Heart right ventricle (tissue), 16 donors: ENCODE data around the gene PID1. TPM values are rescaled to one million over a fixed set of nuclear protein-coding genes. Genes with fewer than 3 reads are reported as not detected.

Experiments
- ATAC-seq, 8 donors: fragments of 200-7000 bp; cut with Tn5 transposase; one replicate each; pipeline ENCODE4 v1.9.1; 2020; ENCODE audit warnings: mild to moderate bottlenecking in 8 of 8, moderate library complexity in 8 of 8, moderate number of reproducible peaks in 1 of 8
- DNase-seq, 2 donors: peaks; one replicate each; pipeline ENCODE4 v3.0.0-alpha.2; 2020
- H3K27ac ChIP-seq, 10 donors: fragments of 200-600 bp; sonication (generic) in 2 of 10; one replicate each; pipeline versions ENCODE4 v1.5.0 to v1.8.0; 2020 to 2022; ENCODE audit warnings: mild to moderate bottlenecking in 3 of 10
- H3K27me3 ChIP-seq, 7 donors: fragments of 200-600 bp; one replicate each; pipeline ENCODE4 v1.8.0; 2021 to 2022; ENCODE audit warnings: mild to moderate bottlenecking in 2 of 7
- H3K36me3 ChIP-seq, 9 donors: fragments of 200-600 bp; sonication (generic) in 1 of 9; one replicate each; pipeline versions ENCODE4 v1.5.0 to v1.8.0; 2020 to 2022; ENCODE audit warnings: mild to moderate bottlenecking in 2 of 9
- H3K4me1 ChIP-seq, 9 donors: fragments of 200-600 bp; sonication (generic) in 1 of 9; one replicate each; pipeline versions ENCODE4 v1.5.0 to v1.8.0; 2020 to 2022; ENCODE audit warnings: mild to moderate bottlenecking in 4 of 9
- H3K4me3 ChIP-seq, 10 donors: fragments of 200-600 bp; sonication (generic) in 2 of 10; one replicate each; pipeline versions ENCODE4 v1.5.0 to v1.8.0; 2020 to 2022; ENCODE audit warnings: mild to moderate bottlenecking in 7 of 10, moderate library complexity in 2 of 10
- H3K9me3 ChIP-seq, 11 donors: fragments of 200-600 bp in 10 of 11; sonication (generic) in 2 of 11; one replicate each; pipeline versions ENCODE4 v1.5.0 to v1.8.0; 2013 to 2022; ENCODE audit warnings: mild to moderate bottlenecking in 2 of 11, control low read depth in 1 of 11, moderate library complexity in 1 of 11
- CTCF ChIP-seq, 9 donors: fragments of 200-600 bp; sonication (generic) in 2 of 9; IDR thresholded peaks; one replicate each; pipeline versions ENCODE4 v1.5.0 to v1.8.0; 2021 to 2022; ENCODE audit warnings: antibody characterized with exemption in 9 of 9, mild to moderate bottlenecking in 5 of 9, moderate library complexity in 1 of 9
- WGBS, 2 donors: extraction: QIAGEN DNeasy Blood & Tissue Kit; methylation state at CpG; one replicate each; pipeline ENCODE4 v1.1.7; 2013; ENCODE audit warnings: inconsistent platforms in 1 of 2; 5-methylcytosine and 5-hydroxymethylcytosine counted together
- intact Hi-C, 10 donors: fragments of 100-400 bp; cut with DNase I; formaldehyde crosslinking; loops; one replicate each; pipeline versions ENCODE4 v1.11.1 to v1.14.2; 2022
- polyA plus RNA-seq, 2 donors: library from polyadenylated mRNA; stranded (reverse); fragments of 200-250 nt; gene quantifications; one replicate each; pipeline ENCODE4 v1.2.3, GENCODE V29; 2013
- total RNA-seq, 10 donors: library from RNA; stranded (reverse); fragmentation: NEBNext Ultra II Directional in 3 of 10; extraction: Animal tissue kit (Norgen Biotek cat#: 25700) in 3 of 10; gene quantifications; one replicate each; pipeline versions ENCODE4 v1.2.1 to v1.2.4, GENCODE V29; 2021 to 2023
- donor health status: Arrhythmogenic right ventricular cardiomyopathy.
- donor health status: ischemic (EF 13 %, LVEDD 7.1; RV severe dilation, severe dysfunction).
- donor health status: healthy with polysubstance abuse.
- donor health status: DM: no; HTN: yes; CAD: no.
- donor health status: DM: no; HTN: no; CAD: no.
- donor health status: ischemic (EF 25% LVEDD 6.9; RV normal size, moderate dysfunction).
- donor health status: ischemic (EF 25% LVEDD 5.7; RV mildly dilated, moderate dysfunction).
- donor health status: healthy.
- donor health status: DM: yes; HTN: yes; CAD: no.
- donor health status: Ischemic cardiomyopathy.
- donor health status: ischemic (EF 35%, LVEDD 5.7; RV mildly dilated, moderate dysfunction).
- donor health status: nonischemic (EF 11% LVEDD 7.7; RV severe dilation, severe dysfunction).
- donor health status: DM: yes; HTN: yes; CAD: no.
- donor health status: PGD.
- donor health status: ischemic (EF 29% LVEDD 5.4; RV normal size, mild dysfunction).
- donor health status: nonischemic (EF 23%, LVEDD 6.1; RV moderate dilation, normal function).

Gene PID1
- total and polyA plus RNA-seq, 12 donors, result 3.6 to 12.0 (median 6.1) TPM

DNA sequence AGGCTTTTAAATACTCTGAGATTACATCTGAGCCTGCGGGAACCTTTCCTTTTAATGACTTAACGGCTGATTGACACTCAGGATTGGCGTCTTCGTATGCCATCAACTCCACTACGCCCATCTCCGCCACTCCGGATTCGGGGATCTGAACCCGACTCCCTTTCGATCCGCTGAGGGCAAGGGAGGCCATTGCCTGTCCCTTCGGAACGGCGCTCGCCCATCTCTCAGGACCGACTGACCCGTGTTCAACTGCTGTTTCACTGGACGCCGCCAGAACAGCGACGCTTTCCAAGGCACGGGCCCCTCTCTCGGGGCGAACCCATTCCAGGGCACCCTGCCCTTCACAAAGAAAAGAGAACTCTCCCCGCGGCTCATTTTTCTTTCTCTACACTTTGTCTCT lies 90.4 kb downstream of the PID1 start:
- Histone ChIP-seq H3K27ac (no peak overlapping the region), H3K27me3 (no peaks in the 10 kb centered on the region), H3K36me3 (no peaks in the 10 kb centered on the region), H3K9me3 (peaks cover 0 to 4% (median 0%) of the 10 kb centered on the region in 11 donors), H3K4me3 (no peak overlapping the region), H3K4me1 (peaks cover 0 to 18% (median 0%) of the 10 kb centered on the region in 9 donors)
- TF ChIP-seq CTCF (IDR thresholded peaks at IDR 0.05), result no peak
- intact Hi-C loops, result no loop called here
- DNase-seq, result no peak
- no peak for ATAC-seq
- WGBS, 2 donors, result 93 to 95% methylated on average over 26 of the region's 26 CpGs

DNA sequence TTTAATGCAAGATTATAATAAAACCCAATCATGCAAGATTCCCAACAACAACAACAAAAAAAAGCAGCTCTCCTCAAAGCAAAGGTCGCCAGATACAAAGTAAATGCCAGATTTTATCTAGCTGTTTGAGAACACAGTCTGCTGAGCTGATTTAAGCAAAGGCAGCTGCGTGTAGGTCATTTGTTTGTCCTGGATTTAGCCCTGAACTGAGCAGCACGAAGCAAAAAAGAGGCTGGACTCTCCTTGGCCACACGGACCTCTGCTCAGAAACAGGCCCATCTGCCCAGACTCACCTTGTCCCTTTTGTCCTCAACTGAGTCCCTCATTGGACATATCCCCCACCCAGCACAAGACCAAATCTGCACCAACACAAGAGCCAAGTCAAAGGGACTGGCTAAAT lies 91.5 kb downstream of the PID1 start:
- intact Hi-C loops, result no loop called here
- Histone ChIP-seq H3K9me3 (peaks cover 0 to 9% (median 0%) of the 10 kb centered on the region in 11 donors), H3K4me1 (peaks cover 0 to 18% (median 0%) of the 10 kb centered on the region in 9 donors), H3K27ac (peak overlapping the region in 3 of 10 donors; percentile 42 to 64 (median 52)), H3K4me3 (no peak overlapping the region), H3K36me3 (no peaks in the 10 kb centered on the region), H3K27me3 (no peaks in the 10 kb centered on the region)
- 28 to 44% methylated on average over 4 of the region's 4 CpGs for WGBS, 2 donors
- no peak for DNase-seq
- ATAC-seq, result peak in 5 of 8 donors; percentile 55 to 89 (median 77)
- no peak for TF ChIP-seq CTCF (IDR thresholded peaks at IDR 0.05)

DNA sequence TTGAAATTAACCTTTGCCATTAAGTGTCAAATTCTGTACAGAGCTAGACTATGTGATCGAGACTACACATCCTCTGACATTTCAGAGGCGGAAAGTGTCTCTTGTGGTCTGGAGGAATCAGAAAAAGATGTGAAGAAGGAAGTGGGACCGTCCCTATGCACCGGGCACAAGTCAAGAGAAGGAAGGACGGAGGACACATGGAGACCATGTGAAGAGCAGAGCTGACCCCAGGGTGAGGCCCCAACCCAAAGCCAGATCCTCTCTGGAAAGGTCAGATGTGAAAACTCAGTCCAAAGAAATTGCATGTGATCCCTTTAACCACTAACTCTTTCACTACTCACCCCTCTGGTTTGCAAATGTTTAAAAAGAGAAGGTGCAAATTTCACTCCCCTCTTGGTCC lies 92.4 kb downstream of the PID1 start:
- TF ChIP-seq CTCF (IDR thresholded peaks at IDR 0.05), result no peak
- H3K36me3 ChIP-seq, result no peaks in the 10 kb centered on the region
- H3K27me3 ChIP-seq, result no peaks in the 10 kb centered on the region
- no peak overlapping the region for H3K4me3 ChIP-seq
- WGBS, 2 donors, result 65 to 73% methylated on average over 5 of the region's 5 CpGs
- peaks cover 0 to 12% (median 0%) of the 10 kb centered on the region in 11 donors for H3K9me3 ChIP-seq
- H3K27ac ChIP-seq, result peak overlapping the region in 4 of 10 donors; percentile 2 to 64 (median 46)
- intact Hi-C loops, result no loop called here
- H3K4me1 ChIP-seq, result peaks cover 0 to 18% (median 0%) of the 10 kb centered on the region in 9 donors
- ATAC-seq (peak in 4 of 8 donors; percentile 8 to 46 (median 32)), DNase-seq (no peak)

GRCh38 chr2:229178117-229178516 lies 93.0 kb downstream of the PID1 start:
- TF ChIP-seq CTCF (IDR thresholded peaks at IDR 0.05), result no peak
- no peaks in the 10 kb centered on the region for H3K27me3 ChIP-seq
- intact Hi-C loops, result no loop called here
- 78 to 84% methylated on average over 3 of the region's 3 CpGs for WGBS, 2 donors
- no peak for DNase-seq
- H3K4me1 ChIP-seq, result peaks cover 0 to 18% (median 0%) of the 10 kb centered on the region in 9 donors
- peak in 1 of 8 donors; percentile 40 for ATAC-seq
- H3K9me3 ChIP-seq, result peaks cover 0 to 12% (median 0%) of the 10 kb centered on the region in 11 donors
- no peaks in the 10 kb centered on the region for H3K36me3 ChIP-seq
- H3K4me3 ChIP-seq, result no peak overlapping the region
- H3K27ac ChIP-seq, result peak overlapping the region in 3 of 10 donors; percentile 2 to 64 (median 39)
